GM19455 (cell line): Measurements from ENCODE around the gene KRTAP12-3.
"Not testable (repeated sequence)": the region's sequence is repeated elsewhere in the genome, so short reads cannot be mapped to it uniquely, and the experiment has no call there.

ENCODE experiments used
- ATAC-seq: cut with Tn5 transposase; IDR thresholded peaks from one replicate; pipeline ENCODE4 v1.9.1; 2021; ENCODE audit not compliant: unreplicated experiment

The KRTAP12-3 gene, protein sequence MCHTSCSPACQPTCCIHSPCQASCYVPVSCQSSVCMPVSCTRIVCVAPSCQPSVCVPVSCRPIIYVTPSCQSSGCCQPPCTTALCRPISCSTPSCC

DNA sequence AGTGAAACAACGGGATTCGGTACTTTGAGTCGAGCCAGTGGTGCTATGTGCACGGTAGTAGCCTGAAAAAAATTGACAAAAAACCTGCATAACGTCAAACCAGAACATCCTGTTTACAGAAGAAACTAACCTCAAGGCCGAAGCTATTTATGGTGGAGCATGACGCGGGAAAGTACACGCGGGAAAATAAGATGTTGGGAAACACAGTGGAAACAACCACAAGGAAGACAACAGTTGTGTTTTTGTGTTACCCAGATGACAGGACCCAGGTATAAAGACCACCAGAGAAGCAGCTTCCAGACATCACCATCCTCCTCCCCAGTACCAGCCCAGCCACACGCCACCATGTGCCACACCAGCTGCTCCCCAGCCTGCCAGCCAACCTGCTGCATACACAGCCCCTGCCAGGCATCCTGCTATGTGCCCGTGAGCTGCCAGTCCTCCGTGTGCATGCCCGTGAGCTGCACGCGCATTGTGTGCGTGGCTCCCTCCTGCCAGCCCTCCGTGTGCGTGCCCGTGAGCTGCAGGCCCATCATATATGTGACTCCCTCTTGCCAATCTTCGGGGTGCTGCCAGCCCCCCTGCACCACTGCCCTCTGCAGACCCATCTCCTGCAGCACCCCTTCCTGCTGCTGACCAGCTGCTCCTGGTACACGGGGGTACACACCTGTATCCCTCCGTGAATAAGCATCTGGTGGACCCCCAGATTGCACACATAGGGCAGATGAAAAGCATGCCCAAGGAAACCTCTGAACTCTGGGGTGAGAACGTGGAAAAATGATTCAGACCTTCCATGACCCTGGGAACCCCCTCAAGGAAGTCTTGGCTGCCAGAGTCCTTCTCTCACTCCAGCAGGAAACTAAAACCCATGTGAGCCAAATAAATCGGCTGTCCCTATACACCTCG, at the start of gene KRTAP12-3:
Gene KRTAP12-3 (plus strand): TSS at position 298 of the 906 bp plus-strand sequence. CDS start 48 bp downstream, at position 346.
- no peak for ATAC-seq

DNA sequence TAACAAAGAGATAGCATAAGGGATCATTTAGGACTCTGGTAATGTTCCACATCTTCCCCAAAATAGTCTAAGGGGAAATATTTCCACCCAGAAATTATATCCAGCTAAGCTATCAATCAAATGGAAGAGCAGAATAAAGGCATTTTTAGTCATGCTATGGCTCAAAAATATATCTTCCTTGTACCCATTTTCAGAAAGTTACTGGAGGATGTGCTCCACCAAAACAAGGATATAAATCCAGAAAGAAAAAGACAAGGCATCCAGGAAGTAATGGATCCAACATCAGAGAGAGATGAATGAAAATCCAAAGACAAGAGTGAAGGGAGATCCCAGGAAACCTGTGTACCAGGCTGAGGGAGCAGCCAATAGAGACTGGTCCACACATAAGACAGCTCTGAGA, 48.5 kb upstream of the KRTAP12-3 start:
- ATAC-seq, result no peak

DNA sequence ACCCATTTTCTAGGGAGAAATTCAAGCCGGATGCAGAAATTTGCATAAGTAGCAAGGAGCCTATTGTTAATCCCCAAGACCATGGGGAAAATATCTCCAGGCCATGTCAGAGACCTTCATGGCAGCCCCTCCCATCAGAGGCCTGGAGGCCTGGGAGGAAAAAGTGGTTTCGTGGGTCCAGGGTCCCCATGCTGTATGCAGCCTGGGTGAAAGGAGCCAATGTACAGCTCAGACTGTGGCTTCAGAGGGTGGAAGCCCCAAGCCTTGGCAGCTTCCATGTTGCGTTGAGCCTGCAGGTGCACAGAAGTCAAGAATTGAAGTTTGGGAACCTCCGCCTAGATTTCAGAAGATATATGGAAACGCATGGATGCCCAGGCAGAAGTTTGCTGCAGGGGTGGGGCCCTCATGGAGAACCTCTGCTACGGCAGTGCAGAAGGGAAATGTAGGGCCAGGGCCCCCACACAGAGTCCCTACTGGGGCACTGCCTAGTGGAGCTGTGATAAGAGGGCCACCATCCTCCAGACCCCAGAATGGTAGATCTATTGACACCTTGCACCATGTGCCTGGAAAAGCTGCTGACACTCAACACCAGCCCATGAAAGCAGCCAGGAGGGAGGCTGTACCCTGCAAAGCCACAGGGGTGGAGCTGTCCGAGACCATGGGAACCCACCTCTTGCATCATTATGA, 47.4 kb upstream of the KRTAP12-3 start:
- ATAC-seq, result not testable (repeated sequence)

DNA sequence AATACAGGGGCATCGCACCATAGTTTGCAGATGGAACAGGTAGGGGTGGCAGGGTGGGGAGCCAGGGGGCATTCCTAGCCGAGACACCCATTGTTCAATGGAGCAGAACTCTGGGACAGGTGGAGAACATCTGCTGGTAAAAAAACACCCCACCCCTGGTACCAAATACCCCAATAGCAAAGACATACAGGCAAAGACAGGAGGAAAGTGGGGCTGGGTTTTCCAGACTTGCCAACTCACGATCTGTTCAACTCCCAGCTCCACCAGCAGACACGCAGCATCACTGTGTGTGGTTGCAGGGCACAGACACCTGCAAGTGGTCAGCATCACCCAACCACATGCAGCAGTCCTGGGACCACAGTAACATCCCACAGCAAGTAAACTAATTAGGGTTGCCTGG, 46.2 kb upstream of the KRTAP12-3 start:
- no peak for ATAC-seq

DNA sequence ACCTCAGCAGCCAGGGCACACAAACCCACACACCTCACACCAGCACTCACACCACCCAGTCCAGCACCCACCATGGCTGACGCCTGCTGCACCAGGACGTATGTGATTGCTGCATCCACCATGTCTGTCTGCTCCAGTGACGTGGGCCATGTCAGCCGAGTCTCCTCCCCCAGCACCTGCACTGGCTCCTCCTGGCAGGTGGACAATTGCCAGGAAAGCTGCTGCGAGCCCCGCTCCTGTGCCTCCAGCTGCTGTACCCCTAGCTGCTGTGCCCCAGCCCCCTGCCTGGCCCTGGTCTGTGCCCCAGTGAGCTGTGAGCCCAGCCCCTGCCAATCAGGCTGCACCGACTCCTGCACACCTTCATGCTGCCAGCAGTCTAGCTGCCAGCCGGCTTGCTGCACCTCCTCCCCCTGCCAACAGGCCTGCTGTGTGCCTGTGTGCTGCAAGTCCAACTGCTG, 45.7 kb upstream of the KRTAP12-3 start, which contains the start of gene KRTAP10-8:
Gene KRTAP10-8 (plus strand): TSS at position 51 of the 458 bp plus-strand sequence. CDS start 22 bp downstream, at position 73.
- ATAC-seq, result no peak

DNA sequence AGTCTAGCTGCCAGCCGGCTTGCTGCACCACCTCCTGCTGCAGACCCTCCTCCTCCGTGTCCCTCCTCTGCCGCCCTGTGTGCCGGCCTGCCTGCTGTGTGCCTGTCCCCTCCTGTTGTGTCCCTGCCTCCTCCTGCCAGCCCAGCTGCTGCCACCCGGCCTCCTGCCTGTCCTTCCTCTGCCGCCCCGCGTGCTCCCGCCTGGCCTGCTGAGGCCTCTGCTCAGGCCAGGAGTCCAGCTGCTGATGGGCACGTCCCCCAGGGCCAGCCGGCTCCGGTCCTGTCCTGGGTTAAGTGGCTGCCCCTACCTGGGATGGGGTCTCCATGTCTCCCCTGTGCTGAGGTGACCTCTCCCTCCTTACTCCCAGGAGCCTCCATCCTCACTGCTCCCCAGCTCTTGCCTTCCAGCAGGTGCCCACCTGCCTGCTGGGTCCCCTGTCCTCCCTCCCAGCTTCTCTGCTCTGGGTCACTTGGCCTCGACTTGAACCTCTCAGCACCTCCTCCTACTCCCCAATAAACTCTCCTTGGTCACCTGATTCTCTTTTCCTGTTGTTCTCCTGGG, 45.0 kb upstream of the KRTAP12-3 start:
- no peak for ATAC-seq

DNA sequence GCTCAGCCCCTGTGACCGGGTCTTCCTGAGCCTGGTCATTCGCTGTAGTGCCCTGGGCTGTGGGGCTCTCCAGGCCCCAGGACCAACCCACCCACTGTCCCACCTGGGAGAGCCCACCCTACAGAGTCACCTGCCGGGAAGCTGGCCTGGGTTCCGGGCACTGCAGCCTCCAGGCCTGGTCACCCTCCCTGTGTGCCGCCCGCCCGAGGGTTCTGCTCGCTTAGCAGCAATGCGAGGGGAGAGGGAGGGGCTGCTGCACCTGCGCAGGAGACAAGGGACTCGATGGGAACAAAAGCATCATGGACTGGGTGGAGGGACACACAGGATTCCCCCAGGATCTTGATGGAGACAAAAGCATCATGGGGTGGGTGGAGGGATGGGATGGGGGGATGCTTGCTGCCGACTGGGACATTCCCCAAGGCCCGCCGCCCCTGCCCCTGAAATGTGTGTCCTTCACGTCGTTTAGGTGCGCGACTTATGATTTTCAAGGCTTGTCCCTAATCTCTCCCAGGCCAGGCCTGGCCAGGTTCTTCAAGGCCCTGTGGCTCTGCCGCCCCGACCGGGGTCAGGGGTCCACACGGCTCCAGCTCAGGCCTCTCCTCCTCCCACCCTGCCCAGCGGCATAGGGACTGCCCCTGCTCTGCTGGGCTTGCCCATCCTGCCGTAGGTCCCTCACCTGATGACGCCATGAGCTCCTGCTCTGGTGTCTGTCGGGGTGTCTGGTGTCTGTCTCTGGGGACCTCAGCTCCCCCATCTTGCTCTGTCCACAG, 44.2 kb upstream of the KRTAP12-3 start:
- ATAC-seq, result no peak

DNA sequence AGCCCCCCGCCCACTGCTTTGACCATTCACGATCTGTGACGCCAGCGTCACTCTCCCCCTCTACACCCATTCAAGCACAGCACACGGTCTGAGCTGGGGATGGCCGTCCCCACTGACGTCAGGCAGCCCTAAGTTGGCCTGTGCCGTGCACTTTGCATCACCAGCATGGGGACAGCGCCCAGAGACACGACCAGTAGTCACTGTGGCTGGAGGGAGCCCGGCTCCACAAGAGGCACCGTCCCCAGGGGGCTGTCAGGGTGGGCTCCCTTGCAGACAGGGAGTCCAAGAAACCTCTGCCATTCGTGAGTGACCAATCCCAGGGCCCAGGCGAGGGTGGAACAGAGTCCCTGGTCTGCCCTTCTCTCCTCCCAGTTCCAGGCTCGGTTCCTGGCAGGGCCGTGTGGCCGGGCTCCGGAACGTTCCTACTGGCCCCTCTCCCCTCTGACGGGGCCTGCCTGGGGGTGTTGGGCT, 43.5 kb upstream of the KRTAP12-3 start:
- no peak for ATAC-seq

DNA sequence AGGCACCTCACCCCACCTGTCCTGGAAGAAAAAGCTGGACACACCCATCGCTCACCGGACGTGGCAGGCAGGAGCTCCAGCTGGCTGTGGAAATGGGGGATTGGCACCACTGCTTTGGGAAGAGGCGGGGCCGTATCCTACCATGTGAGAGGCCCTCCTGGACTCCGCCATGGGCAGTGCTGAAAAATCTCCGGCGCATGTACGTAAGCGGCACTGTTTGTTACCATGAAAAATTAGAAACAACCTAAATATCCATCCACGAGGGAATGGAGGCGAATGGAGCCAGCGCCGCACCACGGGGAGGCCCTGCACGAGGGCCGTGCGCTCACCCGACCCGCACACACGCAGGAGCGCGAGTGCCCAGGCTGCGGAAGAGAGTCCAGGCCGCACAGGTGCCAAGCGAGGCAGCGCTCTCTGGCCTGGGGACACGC, 42.8 kb upstream of the KRTAP12-3 start:
- ATAC-seq, result no peak

DNA sequence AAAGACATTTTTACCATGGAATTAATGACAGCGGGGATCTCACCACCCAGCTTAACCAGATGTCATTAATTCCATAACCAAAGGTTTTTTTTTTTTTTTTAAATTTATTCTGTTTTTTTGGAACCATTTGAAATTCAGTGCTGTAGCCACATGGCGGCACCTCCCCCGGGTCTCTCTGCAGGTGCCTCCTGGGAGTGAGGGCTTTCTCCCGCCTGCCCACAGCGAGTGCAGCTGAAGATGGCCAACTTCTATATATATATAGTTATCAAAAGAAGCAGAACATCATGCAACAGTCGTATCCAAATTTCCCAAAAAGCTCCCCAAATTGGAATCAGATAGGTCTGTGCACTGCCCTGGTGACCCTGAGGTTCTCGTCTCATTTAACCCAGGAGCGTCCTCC, 42.3 kb upstream of the KRTAP12-3 start:
- ATAC-seq, result no peak

DNA sequence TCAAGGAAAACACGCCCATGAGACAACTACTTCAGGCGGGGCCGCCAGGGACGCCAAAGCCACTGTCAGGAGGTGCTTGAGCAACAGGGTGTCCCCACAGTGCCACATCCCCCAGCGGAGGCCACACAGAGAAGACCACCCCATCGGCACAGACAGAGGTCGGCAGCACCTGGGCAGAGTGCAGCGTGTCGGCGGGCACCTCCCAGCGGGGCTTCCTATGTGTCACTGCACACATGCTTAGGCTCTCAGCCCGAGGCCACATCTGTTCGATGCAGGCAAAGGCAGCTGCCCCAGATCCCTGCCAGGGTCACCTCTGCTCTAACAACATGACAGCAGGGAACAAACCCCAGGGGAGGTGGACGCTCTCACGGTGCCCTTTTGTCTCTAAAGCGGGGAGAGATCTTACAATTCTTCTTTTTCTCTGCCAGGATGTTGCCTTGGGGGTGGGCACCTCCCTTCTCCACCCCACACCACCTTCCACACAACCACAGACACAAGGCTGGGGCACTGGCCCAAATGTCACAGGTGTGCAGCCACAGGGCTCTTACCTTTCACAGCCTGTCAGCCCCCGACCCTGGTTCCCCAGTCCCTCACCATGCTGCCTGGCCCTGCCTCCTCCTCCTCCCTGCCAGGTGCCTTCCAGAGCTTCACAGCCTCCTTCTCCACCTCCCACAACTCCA, 41.7 kb upstream of the KRTAP12-3 start:
- ATAC-seq, result no peak

DNA sequence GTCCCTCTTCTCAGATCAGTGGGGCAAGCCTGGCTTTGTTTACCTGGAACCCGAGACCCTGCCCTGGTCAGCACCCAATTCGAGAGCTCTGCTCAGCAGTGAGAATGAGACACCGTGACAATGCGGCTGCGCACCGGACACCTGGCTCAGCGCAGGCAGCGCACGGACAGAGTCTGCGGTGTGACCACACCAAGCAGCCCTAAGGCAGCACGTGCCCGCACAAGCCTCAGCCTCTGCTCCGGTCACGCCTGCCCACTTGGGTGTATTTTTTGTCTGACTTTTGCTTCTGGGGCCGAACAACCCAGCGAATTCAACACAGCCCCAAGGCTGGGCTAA, 41.2 kb upstream of the KRTAP12-3 start:
- no peak for ATAC-seq

DNA sequence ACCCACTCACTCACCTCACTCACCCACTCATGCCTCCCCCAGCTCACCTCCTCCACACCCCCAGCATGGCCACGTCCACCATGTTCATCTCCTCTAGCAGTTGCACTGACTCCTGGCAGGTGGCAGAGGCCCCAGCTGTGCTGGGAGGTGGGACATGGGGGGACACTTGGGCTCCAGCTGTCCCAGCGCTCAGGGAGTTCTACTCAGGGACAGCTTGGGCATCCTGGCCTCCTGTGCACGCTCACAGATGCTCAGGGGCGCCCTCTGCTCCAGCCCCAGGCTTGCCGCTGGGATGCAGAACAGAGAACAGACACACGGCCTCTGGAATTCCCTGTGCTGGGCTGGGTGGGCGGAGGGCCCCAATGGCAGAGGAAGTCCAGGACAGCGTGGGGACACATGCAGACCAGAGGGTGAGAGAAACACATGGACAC, 40.6 kb upstream of the KRTAP12-3 start:
- ATAC-seq, result no peak

DNA sequence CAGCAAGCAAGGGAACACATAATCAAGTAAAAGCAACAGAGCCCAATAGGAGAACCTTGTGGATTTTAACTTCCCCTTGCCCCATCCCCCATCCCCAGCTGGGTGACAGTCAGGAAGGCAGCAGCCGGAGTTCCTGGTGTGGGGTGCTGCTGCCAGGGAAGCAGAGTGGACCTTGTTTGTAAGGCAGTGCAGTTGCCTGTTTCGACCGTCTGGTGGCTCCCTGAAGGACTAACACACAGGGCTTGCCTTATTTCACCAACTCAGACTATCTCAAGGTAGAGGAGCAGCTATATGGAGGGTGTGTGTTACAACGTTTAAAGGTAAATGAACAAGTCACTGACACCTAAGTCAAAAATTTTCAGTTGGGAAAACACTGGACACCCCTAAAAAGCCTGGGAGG, 39.2 kb upstream of the KRTAP12-3 start:
- no peak for ATAC-seq

DNA sequence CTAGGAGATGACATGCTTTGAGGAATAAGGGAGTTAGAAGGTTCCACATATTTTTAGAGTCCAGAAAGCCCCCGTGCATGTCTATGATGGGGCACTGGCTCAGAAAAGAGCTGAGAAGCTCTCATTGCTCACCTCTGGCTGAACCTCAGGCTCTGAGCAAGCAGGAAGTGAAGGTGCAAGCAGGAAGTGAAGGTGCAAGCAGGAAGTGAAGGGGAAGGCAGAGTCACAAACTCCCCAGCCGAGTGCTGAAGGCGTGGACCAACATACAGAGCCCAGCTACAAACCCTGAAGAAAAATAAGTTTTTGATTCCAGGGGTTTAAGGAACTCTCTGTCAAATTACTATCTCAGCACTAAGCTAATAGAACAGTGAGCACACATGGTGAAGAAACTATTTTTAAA, 38.8 kb upstream of the KRTAP12-3 start:
- no peak for ATAC-seq

DNA sequence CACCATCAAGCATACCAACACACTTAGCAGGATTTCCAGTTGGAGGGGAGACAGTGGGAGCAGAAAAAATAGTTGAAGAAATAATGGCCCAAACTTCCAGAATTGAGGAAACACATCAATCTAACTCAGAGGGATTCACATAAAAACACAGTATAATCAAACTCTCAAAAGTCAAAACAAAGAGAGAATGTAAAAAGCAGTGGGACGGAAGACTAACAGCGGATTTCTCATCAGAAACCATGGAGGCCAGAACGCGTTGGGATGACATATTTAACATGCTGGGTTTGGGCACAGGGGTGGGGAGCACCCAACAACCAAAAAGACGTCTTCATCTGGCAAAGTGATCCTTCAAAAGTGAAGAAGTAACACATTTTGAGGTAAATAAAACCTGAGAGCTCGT, 37.8 kb upstream of the KRTAP12-3 start:
- ATAC-seq, result no peak

DNA sequence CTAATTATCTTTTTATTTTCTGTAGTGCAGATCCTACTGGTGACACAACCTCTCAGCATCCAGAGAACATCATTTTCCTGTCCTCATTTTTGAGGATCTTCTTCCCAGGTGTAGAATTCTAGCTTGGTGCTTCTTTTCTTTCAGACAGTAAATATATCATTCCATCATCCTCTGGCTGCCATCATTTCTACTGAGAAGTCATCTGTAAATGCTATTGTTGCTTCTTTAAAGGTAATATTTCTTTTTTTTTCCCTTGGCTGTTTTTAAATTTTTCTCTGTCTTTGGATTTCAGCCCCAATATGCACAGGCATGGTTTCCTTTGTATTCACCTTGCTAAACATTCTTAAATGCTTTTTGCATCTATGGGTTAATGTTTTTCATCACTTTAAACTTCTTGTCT, 34.2 kb upstream of the KRTAP12-3 start:
- ATAC-seq, result no peak

DNA sequence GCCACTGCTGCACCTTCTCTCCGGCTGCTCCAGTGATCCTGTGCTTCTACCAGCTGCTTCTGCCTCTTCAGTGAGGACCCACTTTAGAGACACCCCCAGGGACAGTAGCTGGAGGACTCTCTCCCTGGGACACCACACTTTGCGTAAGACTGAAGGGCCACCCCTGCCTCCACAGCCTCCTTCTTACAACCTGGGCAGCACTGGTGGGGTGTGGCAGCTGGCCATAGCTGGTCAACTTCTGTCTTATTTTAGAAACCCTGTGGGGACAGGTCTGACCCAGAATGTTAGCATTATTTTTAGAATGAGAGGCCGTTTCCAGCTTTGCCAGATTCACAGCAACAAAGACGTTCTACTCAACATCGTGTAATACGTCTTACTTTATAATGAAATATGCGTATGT, 32.0 kb upstream of the KRTAP12-3 start:
- no peak for ATAC-seq

DNA sequence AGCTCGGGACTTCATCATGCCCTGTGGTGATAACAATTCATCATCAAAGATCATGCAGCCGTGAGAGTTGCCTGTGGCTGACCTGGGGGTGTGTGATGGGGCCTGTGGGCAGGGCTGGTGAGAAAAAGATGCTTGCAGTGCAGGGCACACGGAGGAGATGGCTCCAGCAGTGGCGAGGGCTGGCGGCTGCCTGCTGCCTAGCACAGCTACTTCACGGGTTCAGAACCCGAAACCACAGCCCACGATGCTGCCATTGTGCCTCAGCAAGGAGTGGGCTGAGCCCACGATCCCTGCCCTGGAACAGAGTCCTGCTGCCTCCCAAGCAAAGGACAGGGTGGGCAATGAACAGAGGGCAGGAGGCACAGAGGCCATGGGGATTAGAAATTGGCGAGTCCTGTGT, 31.5 kb upstream of the KRTAP12-3 start:
- no peak for ATAC-seq

DNA sequence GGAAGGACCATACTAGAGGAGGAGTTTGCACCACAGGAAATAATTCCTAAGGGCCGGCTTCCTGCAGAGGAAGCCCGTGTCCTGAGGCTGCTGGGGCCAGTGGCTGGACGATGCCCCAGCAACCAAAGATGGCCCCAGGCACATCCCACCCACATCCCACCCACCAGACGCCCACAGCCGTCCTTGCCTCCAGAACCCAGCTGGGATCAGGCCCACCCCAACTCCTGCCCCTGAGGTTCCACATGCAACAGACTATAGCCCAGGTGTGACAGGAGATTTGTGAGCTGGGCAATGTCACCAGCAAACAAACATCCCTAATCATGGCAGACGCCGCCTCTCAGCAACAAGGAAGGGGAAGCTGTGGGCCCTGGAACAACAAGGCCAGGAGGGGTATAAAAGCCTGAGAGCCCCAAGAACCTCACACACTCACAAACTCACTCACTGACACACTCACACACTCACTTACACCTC, 31.0 kb upstream of the KRTAP12-3 start, which contains the start of gene KRTAP10-9:
Gene KRTAP10-9 (plus strand): TSS at position 421 of the 471 bp plus-strand sequence. CDS start 79 bp downstream, outside the sequence.
- no peak for ATAC-seq
